GM19043 (cell line): ENCODE measurements around the gene DDC.
"Not testable (repeated sequence)": the region's sequence is repeated elsewhere in the genome, so short reads cannot be mapped to it uniquely, and the experiment has no call there.

Source experiments
- ATAC-seq: cut with Tn5 transposase; IDR thresholded peaks from one replicate; pipeline ENCODE4 v1.9.1; 2021; ENCODE audit warnings: low read depth; ENCODE audit not compliant: unreplicated experiment

The DDC gene

GRCh38 chr7:50530766-50531165 is 34.4 kb downstream of the DDC start:
- no peak for ATAC-seq

DNA sequence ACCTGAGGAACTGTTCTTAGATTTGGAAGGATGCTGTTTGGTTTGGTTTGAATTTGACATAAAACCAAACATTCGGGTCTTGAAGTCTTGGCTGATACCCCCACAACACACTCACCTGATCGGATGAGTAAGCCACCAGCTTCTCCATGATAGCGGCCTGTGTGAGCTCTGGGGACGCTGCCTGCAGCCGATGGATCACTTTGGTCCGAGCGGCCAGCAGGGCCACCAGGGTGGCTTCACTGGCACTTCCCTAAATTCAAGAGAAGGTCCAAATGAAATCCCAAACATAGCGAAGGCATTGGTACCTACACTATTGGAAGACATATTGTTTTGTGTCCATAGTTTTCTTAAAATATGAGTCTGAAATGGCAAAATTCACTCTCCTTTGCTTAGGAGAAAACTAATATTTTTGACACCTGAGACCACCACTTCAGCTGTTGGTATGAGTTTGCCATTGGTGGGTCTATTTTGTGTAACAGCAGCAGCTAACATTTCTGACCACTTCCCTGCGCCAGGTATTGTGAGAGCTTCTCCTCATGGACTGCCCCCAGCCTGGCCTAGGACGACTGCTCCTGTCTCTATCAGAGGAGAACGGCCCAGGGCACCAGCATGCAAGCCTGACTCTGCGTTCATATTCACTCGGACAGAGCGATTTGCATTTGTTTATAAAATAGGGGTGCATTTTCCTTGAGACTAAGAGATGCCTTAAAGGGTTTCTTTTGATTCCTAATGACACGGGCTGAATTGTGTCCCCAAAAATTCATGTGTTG is 35.9 kb downstream of the DDC start:
- no peak for ATAC-seq

DNA sequence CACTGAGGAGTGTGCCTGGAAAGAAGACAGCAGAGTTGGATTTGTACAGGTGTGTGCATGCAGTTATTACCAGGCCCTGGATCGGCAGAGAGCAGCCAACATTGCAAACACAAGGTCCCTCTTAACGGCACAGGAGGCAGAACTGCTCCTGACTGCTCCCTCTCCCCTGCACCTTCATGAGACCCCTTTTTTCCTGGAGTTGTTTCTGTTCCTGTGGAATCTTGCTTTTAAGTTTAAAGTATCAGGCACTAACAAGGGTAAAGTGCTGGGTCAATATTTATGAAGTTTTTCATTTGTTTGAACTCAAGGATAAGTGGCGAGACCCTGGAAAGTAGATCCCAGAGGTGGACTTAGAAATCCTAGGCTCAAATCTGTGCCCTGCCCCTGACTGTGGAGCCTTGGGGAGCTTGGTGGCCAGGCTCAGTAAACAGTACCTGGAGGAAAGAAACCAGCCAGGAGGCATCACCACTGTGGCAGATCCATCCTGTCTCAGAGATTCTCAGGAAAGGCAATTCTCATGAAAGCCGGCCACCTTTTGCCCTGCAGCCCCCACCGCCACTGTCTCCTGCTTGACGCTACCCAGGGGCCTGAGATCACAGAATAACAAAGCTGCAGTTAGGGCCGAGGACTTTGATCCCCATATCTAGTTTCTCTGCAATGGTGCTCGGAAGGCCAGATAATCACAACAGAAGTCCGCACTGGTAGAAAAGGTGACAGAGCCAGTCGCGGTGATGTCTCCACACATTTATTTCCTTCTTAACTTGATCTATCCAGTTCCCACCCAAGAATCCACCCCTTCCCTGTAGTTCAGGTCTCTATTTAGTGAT is 36.7 kb downstream of the DDC start:
- ATAC-seq: no peak

DNA sequence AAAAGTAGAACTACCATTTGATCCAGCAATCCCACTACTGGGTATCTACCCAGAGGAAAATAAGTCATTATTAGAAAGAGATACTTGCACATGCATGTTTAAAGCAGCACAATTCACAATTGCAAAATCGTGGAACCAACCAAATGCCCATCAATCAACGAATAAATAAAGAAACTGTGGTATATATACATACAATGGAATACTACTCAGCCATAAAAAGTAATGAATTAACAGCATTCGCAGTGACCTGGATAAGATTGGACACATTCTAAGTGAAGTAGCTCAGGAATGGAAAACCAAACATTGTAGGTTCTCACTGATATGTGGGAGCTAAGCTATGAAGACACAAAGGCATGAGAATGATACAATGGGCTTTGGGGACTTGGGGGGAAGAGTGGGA is 45.9 kb downstream of the DDC start:
- ATAC-seq: not testable (repeated sequence)

- ATAC-seq: no peak
Measured at GRCh38 chr7:50513166-50513871, 51.9 kb downstream of the DDC start.

DNA sequence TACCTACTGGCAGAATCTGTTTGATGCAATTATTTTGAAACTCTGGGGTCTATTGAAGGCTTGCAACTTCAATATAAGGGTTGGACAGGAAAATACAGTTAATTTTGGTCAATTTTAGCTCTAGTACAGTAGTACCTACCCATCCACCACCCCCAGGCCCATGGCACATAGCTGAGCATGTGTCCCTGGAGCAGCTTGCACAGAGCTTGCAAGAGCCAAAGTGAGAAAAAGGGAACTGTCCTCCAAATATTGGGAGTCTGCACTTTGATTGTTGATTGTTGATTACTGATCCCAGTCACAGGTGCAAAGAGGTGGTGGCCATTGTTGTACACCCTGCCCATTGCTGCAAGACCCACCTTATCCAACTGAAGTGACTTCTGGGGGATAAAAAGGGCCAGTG is 52.8 kb downstream of the DDC start:
- no peak for ATAC-seq

DNA sequence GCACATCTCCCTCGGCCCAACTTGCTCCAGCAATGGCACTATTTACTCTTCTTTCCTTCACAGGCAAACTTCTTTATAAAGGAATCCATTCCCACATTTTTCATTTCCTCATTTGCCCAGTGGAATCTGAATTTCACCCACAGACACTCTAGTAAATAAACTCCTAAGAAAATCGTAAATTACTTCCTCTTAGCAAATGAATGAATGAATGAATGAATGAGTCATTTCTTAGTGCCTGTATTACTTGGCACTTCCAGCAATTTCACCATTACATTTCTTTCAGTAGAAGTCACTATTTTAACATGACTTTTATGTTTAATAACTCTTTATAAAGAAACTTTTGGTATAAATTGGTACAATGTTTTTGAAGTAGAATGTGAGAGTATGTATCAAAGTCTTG is 55.7 kb downstream of the DDC start:
- no peak for ATAC-seq

DNA sequence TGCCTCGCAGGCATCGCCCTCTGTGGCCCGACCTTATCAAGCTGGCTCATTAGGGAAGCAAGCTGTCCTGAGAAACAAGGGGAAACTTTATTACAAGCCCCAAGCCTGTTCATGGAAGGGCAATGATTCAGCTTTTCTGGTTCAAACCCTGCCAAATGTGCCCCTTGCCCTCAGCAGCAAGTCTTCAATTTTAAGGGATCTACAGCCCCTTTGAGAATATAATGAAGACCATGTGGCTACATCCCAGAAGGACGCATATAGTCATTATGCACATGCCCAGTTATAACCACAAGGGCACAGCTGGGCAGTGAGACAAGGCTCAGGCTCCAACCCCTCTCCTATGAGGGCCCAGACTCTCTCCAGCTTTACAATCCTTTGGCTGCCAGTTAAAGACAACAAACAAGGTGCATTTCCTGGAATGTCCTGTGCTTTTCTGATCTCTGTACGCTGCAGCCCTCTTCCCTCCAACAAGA is 56.7 kb downstream of the DDC start:
- ATAC-seq: no peak

DNA sequence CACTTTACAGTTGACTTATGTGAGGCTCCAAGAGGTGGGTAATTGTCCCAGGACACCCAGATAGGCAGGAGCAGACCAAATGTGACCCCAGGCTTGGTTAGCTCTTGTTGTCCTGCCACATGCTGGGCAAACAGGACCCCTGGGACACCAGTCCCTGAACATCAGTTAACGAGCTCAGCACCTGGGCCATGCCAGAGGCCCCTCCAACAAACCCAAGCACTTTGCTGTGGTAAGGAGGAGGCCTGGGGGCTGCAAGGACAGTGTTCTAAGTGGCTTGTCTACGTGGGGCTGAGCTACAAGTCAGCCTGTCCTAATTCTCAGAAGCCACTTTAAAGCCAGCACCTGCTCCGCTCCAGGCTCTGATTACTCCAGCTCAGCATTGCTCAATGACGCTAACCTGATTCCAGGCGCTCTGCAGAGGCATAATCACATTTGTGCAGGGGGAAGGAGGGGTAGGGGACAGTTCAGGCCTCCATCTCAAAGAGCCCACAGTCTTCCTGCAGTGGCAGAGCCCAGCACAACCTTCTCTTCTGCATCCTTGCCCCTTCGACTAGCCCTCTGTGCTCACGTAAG is 57.2 kb downstream of the DDC start:
- ATAC-seq: no peak

- no peak for ATAC-seq
Measured at GRCh38 chr7:50505553-50506210, 59.5 kb downstream of the DDC start.

DNA sequence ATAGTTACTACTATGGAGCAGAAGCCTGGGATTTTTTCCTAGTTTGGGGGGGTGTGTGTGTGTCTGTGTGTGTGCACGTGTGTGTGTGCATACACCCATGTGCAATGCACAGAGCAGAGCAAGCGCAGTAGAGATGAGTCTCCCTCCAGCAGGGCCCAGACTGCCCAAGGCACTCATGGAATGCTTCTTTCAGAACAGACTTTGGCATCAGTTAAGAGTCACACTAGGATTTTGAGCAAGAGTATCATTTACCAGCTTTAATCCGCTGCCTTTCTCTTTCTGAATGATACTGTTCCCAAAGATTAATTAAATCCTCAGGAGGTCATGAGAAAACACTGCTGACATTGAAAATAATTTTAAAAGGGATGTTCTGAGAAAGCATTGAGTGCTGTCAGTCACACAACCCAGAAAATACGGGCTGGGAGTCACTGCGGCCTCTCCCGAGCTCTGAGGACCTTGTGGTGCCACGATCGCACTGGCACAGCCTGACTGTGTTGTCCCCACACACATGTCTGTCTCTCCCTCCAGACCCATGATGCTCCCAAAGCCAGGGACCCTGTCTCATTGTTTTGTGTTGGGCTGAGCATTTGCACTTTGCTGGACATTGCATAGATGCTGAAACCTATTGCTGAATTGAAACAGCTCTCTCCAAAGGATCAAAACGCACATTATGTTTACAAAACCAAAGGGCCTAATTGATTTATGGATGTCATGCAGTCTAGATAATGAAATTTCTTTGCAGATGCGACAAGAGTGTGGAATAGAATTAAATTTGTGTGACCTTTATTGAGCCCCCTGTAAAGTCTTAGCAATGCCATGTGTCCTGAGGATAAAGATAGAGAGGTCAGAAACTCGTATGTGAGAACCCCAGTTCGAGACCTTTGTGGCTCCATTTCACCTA is 60.3 kb downstream of the DDC start:
- no peak for ATAC-seq

- no peak for ATAC-seq
Measured at GRCh38 chr7:50502947-50503346, 62.3 kb downstream of the DDC start.

GRCh38 chr7:50502001-50502684 is 63.1 kb downstream of the DDC start:
- no peak for ATAC-seq

DNA sequence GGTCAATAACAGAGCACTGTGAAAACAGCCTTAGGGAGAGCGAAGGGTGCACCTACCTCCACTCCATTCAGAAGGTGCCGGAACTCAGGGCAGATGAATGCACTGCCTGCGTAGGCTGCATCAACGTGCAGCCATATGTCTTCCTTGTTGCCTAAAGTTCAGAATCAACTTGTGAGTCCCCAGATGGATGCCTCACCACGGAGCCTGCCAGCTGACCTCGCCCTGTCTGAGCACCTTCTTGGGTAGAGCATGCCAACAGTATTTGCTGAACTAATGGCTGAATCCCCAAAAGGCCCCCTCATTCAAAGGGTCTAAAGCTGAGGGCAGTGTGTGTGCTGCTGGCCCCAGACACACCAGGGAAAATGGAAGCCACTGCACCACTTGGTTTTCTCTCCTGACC is 66.1 kb downstream of the DDC start:
- ATAC-seq: no peak

DNA sequence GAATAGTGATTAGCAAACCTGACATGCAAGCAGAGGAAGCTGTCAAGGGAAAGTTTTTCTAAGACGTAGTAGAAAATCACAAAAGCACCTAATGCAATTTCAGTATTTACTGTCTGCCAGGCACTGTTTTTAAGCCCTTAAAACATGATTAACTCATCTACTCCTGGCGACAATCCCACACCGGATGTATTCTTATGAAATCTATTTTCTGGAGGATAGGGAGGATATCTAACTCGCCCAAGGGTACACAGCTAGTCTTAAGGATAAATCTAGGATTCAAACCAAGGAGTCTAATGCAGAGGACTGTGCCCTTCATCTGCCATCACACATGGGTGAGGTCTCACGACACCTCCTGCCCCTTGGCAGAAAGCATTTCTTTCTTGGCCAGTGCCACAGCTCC is 67.2 kb downstream of the DDC start:
- no peak for ATAC-seq

DNA sequence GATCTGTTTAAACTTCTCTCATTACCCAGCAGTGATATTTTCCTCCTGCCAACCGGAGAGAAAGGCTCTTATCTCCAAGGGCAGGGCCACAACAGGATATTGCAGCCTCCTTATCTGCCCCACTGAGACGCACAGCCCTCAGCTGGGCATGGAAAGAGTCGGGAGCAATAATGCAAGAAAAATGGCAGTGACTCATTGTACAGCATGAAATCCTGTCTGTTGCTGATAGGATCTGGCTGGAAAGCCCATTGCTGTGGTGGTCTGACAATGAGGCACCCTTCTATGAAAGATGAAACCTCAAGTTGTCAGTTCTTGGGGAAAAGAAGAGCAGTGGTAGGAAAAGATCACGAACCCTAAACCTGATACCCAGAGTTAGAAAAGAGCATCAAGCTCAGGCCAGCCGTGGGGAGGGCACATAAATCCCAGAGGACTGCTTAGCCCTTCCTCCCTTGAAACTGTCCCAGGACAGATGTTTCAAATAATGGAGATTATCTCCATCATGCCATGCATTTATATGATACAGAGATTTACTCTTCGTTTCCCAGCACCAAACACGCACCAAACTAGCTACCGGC is 68.0 kb downstream of the DDC start:
- ATAC-seq: no peak

GRCh38 chr7:50496569-50496968 is 68.6 kb downstream of the DDC start:
- no peak for ATAC-seq

- ATAC-seq: no peak
Measured at GRCh38 chr7:50495746-50496145, 69.5 kb downstream of the DDC start.
